ENCODE data around the gene TRMT1L.

- TF ChIP-seq CTCF (IDR thresholded peaks at IDR 0.05) = no peak
- TF ChIP-seq ZFX (IDR thresholded peaks at IDR 0.05; ENCODE audit: borderline replicate concordance) = no peak
Measured at GRCh38 chr1:185144233-185144632, 12.5 kb downstream of the TRMT1L start.

All from 22Rv1 (cell line).